DOHH2 (cell line): ENCODE results near the gene TFPI2.
"Not testable (repeated sequence)": the region's sequence is repeated elsewhere in the genome, so short reads cannot be mapped to it uniquely, and the experiment has no call there.

Experiments used
- EZH2phosphoT487 ChIP-seq: fragments of 200-600 bp; sonication (generic); IDR thresholded peaks from 2 replicates; pipeline ENCODE4 v1.6.1; 2017; ENCODE audit warnings: borderline replicate concordance, mild to moderate bottlenecking, antibody characterized with exemption, low read length, moderate library complexity, mixed read lengths
- TF ChIP-seq, protein P1 (sequence below): fragments of 200-600 bp; sonication (generic); IDR thresholded peaks from one replicate; pipeline ENCODE4 v1.5.1; 2014; ENCODE audit warnings: antibody characterized with exemption, mild to moderate bottlenecking, low read depth, low read length; ENCODE audit not compliant: poor library complexity, severe bottlenecking

GRCh38 chr7:93911242-93911641 lies 20.7 kb upstream of the TFPI2 start:
- TF ChIP-seq, protein P1, sequence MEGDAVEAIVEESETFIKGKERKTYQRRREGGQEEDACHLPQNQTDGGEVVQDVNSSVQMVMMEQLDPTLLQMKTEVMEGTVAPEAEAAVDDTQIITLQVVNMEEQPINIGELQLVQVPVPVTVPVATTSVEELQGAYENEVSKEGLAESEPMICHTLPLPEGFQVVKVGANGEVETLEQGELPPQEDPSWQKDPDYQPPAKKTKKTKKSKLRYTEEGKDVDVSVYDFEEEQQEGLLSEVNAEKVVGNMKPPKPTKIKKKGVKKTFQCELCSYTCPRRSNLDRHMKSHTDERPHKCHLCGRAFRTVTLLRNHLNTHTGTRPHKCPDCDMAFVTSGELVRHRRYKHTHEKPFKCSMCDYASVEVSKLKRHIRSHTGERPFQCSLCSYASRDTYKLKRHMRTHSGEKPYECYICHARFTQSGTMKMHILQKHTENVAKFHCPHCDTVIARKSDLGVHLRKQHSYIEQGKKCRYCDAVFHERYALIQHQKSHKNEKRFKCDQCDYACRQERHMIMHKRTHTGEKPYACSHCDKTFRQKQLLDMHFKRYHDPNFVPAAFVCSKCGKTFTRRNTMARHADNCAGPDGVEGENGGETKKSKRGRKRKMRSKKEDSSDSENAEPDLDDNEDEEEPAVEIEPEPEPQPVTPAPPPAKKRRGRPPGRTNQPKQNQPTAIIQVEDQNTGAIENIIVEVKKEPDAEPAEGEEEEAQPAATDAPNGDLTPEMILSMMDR = not testable (repeated sequence)
- not testable (repeated sequence) for TF ChIP-seq EZH2phosphoT487
